Measurements from ENCODE around the gene SLC4A3.
"Not testable (repeated sequence)": the region's sequence is repeated elsewhere in the genome, so short reads cannot be mapped to it uniquely, and the experiment has no call there.

Gene SLC4A3

DNA sequence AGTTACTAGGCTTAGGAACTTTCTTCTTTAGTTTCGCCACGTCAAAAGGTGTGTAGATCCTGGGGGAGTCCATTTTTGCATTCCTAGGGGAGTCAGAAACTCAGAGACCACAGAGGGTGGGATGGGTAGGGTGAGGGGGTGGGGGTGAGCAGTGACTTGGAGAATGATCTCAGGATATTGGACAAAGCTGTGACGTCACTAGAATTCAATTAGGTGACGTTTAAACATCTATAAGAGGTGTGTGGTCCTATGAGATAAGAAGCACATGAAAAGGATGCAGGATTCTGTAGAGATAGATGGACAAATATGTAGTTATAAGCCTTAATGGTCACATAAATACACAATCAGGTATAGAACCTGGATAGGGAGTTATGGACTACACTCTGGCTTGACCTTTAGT is 21.5 kb downstream of the SLC4A3 start:
- no peak for DNase-seq

DNA sequence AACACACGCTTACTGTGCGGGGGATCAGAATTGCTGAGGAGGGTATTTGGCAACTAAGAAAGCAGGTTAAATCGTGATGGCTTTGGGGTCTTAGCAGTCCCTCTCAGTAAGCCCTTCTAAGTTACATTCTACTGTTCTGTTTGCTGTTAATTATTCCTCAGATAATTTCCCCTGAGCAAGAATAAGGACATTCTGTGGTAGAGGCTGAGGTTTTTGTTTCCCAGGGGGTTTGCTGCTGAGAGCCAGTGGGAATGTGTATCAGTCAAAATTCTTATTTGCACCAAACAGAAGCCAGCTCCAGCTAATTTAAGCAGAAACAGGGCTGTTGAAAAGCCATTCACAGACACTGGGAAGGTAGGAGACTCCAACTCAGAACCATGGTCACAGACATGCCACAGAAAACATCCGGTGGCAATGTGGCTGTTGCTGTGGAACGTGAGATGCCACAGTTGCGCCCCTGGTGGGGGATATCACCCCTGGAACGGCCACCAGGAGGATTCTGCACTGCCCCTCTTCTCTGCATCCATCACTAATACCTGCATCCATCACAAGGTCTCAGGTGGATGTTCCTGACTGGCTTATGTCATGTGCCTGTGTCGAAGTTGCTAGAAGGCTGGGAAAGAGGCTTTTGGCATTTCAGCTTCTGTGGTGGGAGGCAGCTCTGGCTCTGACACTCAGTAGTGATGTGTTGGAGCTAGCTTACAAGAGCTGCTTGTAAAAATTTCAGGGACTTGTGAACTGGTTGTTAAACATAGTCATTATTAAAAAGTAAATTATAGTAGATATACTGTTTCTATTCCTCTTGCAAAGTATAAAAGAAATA is 23.2 kb downstream of the SLC4A3 start:
- DNase-seq: no peak

- not testable (repeated sequence) for DNase-seq
These were observed 24.2 kb downstream of the SLC4A3 start for GRCh38 chr2:219651656-219652055.

DNA sequence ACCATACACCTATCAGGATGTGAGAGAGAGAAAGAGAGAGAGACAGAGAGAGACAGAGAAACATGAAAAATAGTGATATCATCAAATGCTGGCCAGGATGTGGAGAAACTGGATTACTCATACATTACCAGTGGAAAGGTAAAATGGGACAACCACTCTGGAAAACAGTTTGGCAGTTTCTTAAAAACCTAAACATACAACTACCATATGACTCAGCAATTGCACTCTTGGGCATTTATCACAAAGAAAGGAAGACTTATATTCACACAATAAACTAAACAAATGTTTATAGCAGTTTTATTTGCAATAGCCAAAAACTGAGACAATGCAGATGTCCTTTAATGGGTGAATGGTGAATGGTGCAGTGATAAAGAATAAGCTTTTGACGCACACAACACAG is 29.1 kb downstream of the SLC4A3 start:
- no peak for DNase-seq

- DNase-seq: no peak
These were observed 30.9 kb downstream of the SLC4A3 start for GRCh38 chr2:219658196-219658846.

DNA sequence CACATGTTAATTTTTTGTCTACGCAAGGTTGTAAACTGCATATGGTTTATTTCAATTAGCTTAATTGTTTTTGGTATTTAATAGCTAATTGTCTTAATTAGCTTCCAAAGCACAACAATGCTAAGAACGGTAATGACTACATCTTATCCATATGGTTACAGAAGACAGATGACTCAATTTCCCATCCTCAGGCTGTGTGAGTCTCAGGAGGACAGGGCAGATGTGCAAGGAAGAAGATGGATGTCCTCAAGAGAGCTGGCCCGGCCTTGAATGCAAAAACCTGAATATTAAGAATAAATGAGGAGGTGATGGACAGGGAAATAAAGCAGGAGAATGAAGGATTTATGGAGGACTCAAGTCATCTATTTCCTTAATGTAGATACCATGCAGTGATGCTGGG is 31.4 kb downstream of the SLC4A3 start:
- no peak for DNase-seq

GRCh38 chr2:219661197-219661954 is 33.9 kb downstream of the SLC4A3 start:
- no peak for DNase-seq

DNA sequence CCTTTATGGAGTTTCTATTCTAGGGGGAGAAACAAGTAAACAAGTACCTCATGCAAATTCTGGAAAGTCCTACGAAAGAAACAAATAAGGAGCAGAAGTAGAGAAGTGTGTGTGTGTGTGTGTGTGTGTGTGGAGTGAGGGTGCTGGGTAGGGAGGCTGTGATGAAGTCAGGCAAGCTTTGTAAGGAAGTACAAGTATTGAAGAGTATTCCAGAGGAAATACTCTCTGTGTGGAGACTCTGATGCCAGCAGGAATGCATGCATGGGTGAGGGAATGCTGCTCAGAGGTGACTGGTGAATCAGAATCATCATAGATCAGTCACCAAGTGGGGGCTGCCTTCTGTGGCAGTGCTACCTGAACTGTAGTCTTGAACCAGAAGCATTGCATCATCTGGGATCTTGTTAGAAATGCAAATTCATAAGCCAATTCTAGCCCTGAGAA is 34.5 kb downstream of the SLC4A3 start:
- no peak for DNase-seq

- DNase-seq: no peak
These were observed 35.1 kb downstream of the SLC4A3 start for GRCh38 chr2:219662566-219662965.

DNA sequence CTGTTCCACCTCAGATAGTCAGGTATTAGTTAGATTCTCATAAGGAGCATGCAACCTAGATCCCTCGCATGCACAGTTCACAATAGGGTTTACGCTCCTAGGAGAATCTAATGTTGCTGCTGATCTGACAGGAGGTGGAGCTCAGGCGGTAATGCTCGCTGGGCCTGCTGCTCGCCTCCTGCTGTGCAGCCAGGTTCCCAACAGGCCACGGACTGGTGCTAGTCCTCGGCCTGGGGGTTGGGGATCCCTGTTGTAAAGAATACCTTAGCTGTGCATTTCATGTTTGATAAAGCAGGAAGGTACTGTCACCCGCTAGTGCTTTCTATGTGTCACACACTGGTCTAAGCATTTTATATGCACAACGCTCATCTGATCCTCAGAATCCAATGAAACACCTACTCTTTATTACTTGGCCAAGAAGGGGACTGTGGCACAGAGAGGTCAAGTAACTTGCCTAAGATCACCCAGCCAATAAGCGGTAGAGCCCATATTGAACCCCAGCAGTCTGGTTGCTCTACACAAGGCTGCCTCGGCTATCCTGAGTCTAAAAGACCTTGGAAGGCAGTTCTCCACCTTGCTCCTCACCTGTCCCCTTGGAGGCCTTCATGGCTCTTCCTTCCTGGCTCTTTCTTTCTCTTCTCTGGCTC is 35.8 kb downstream of the SLC4A3 start:
- DNase-seq: no peak

DNA sequence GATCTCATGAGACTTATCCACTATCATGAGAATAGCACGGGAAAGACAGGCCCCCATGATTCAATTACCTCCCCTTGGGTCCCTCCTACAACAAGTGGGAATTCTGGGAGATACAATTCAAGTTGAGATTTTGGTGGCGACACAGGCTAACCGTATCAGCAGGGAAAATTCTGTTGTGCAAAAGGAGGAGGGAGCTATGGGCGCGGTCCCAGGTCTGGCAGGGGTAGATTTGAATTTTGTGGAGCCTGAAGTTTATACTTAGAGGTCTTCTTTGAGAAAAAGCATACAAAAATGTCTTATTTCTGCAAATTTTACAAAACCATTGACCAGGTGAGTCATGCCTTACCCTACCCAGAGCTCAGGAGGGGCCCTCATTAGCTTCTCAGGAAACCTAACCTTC is 36.6 kb downstream of the SLC4A3 start:
- no peak for DNase-seq

DNA sequence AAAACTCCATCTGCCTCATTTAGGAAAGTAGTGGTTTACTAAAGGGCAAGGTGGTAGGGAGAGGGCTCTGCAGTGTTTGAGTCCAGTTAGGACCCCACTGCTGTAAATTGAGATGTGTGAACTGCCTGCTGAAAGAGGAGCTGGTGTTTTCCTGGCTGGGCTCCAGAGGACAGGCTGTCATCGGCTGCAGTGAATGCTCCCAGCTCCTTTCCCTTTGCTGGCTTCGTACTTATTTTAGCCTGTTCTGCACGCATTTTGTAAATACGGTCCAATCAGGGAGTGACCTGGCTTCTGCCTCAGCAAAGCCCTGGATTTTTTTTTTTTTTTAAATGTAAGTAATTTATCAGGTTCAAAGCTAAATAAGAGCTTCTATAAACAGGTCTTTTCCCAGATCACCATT is 37.5 kb downstream of the SLC4A3 start:
- no peak for DNase-seq

- DNase-seq: no peak
These were observed 38.5 kb downstream of the SLC4A3 start for GRCh38 chr2:219665926-219666325.

DNA sequence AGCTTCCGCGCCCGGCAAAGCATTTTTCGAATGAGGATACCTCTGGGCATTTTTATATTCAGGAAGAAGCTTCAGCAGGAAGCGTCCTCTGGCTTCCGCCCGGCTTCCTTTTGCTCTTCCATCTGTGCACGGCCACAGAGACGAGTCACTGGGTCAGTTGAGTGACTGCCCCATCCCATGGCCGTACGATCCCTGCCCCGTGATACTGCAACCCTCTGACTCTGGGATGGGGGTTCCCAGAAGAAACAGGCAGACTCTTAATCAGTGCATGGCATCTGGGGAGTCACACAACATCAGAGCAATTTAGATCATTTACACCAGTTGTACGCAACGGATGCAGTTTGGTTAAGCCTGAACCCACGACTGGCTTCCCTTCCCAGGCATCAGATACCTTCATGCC is 40.9 kb downstream of the SLC4A3 start:
- DNase-seq: no peak

DNA sequence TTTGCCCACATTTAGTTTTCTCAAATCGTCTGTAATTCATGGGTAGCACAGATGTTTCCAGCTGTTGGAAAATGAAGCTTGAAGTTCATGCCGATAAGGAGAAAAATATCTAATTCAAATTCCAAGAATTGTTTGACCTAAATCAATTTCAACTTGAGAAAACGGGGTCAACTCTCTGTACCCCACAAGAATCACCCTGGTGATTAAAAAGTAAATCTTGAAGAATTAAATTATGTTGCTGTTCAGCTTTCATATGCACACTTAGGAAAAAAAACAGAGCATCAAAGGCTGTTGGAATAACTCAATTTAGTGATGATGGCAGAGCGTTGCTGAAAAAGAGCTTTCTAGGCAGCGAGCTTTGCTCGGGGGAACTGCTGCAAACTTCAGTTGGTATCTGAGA is 43.0 kb downstream of the SLC4A3 start:
- no peak for DNase-seq

- DNase-seq: no peak
These were observed 43.8 kb downstream of the SLC4A3 start for GRCh38 chr2:219671279-219671678.

GRCh38 chr2:219672406-219672805 is 45.0 kb downstream of the SLC4A3 start:
- no peak for DNase-seq

DNA sequence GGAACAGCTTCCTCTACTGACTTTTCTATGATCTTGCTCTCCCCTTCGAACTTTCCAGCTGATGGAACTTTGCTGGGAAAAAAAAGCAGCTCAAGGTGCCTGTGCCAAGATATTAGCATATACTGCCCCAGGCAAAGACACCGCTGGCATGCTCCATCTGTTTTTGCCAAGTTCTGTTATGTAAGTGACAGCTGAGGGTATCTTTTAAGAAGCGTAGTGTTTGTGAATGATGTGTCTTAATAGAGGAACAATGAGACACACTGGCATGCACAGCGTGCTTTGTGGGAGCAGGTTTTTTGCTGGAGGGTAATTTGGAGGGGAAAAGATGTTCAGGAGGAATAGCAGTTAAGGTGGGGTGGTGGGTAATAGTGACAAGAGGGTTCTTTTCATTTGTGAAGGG is 47.8 kb downstream of the SLC4A3 start:
- no peak for DNase-seq

- DNase-seq: no peak
These were observed 49.2 kb downstream of the SLC4A3 start for GRCh38 chr2:219676586-219676985.

DNA sequence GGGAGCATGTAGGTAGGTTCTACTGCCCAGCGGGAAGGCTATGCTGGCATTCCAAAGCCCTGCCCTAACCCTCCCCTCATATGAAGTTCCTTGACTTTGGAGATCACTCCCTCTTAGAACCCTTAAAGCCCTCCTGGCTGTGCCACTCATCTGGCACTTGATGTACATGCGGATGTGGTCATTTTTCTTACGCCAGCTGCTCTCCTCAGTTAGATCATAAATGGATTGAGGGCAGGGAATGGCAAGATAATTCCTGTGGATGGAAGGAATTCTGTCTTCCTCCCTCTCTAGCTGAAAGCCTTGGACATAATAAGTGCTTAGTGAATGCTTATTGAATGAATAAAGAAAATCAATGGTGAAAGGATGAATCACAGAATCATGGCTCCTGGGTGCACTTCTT is 51.6 kb downstream of the SLC4A3 start:
- DNase-seq: no peak

- no peak for DNase-seq
These were observed 52.1 kb downstream of the SLC4A3 start for GRCh38 chr2:219679571-219679970.

DNA sequence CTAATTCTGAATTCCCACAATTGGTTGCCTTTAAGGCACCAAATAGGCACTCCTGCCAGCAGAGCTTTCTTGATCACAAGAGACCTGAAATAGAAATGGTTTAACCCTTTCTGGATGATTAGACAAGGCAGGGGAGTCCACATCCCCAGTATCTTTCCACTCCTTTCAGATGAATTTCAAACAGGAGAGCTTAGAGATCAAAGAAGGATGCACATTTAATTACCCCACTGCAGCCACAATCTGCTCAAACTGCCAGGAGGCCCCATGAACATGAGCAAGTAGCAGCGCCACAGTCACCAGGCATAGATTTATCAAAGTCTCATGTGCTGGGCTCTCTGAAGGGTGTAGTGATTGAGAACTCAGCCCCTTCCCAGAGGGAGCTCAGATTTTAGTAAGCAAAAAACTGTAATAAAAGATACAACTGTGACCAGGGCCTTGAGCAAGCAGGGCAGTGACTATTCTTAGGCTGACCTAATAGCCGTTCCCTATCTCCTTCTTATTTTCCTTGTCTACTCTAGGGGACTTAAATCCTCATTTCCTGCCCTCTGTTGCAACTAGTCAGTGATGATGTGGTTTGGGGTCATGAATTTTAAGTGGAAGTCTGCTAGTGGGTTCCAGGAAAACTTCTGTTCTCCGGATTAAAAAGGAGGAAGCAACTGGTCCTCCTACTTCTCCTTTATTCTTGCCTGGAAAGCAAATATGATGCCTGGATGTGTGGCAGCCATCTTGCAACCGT is 53.7 kb downstream of the SLC4A3 start:
- DNase-seq: no peak
